ENCODE measurements around the gene METTL25B. TPM values are rescaled to one million over a fixed set of nuclear protein-coding genes. Genes with fewer than 3 reads are reported as not detected.

Gene METTL25B
- total and polyA plus RNA-seq, 2 donors (not counting 1 experiment from before 2014, with no cell fraction given) = 78.3 to 81.1 TPM

DNA sequence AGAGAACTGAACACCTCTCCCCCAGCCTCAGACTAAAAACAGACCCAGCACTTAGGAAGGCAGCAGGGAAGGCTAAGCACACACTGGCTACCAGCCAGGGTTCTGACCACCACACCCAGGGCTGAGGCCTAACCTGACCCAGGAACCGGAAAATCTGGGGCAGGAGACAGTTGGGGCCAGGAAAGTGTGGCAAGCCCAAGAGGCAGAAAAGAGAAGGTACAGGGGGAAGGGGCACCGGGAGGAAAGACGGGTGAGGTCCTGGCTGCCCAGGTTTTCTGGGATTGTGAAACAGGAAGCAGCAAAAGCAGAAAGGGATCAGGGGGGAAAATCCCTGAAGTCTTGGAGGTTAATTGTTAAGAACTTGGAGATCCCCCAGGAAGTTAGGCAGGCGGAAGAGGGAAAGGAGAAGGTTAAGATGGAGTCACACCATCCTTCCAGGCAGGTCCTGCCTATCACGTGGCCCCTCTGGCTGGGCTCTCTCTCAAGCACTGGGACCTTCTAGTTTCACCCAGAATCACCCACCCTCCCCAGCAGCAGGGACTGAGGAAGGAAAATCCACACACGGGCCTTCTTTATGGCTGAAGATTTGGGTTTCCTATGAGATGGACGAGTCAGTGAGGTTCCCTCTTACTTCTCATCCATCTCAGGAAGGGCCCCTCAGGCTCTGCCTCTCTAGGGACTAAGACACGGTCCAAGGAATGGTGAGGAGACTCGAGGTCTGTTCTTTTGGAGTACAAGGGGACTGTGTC is 20.6 kb downstream of the METTL25B start:
- H3K4me1 ChIP-seq (ENCODE audit: control insufficient read depth in 2 of 2, insufficient read depth in 2 of 2, low read length in 2 of 2) = peaks cover 53 to 62% of the 10 kb centered on the region in 2 donors
- H3K79me2 ChIP-seq (ENCODE audit: control insufficient read depth, insufficient read depth, low read length) = peaks cover 67% of the 10 kb centered on the region
- H3K9me3 ChIP-seq (ENCODE audit: control extremely low read depth in 1 of 3, control insufficient read depth in 2 of 3, insufficient read depth in 1 of 3, low read length in 2 of 3) = no peaks in the 10 kb centered on the region
- peak overlapping the region; percentile 78 for H3K4me2 ChIP-seq (replicated peaks; ENCODE audit: low read depth, low read length, poor library complexity, severe bottlenecking)
- H2AFZ ChIP-seq (ENCODE audit: insufficient read depth, low read depth, low read length, poor library complexity, severe bottlenecking) = peak overlapping the region; percentile 29
- peak overlapping the region; percentile 78 for H3K9ac ChIP-seq (ENCODE audit: low read length)
- H4K20me1 ChIP-seq (ENCODE audit: control insufficient read depth, insufficient read depth, low read length, poor library complexity, severe bottlenecking) = peaks cover 16% of the 10 kb centered on the region
- intact Hi-C loops (cut with micrococcal nuclease) = no loop called here
- ChIA-PET POLR2A (no interaction called here), CTCF (no interaction called here)
- no peaks in the 10 kb centered on the region for H3K9me3 Mint-ChIP-seq (ENCODE audit: insufficient read depth)
- DNase-seq (no peak), ATAC-seq (ENCODE audit: low read depth) (no peak)
- no peak overlapping the region for H3K4me3 ChIP-seq (ENCODE audit: control extremely low read depth in 1 of 5, extremely low read depth in 1 of 5, insufficient read depth in 1 of 5, low read depth in 2 of 5, low read length in 4 of 5)
- peaks cover 0 to 10% of the 10 kb centered on the region in 2 experiments for H3K36me3 ChIP-seq (replicated peaks in 1 of 2; ENCODE audit: control extremely low read depth in 1 of 2, control insufficient read depth in 1 of 2, extremely low read depth in 1 of 2, insufficient read depth in 2 of 2, low read length in 1 of 2)
- peak overlapping the region; percentile 58 to 81 for H3K27ac ChIP-seq (ENCODE audit: low read length in 2 of 2)
- 8% methylated on average over 5 of the region's 9 CpGs for WGBS (ENCODE audit: insufficient coverage)
- TF ChIP-seq EZH2 (IDR thresholded peaks at IDR 0.05; ENCODE audit: borderline replicate concordance, insufficient read depth, low read depth, low read length, poor library complexity, severe bottlenecking) = no peak
- H3K27me3 Mint-ChIP-seq = no peaks in the 10 kb centered on the region
- H3K4me3 Mint-ChIP-seq = peak overlapping the region; percentile 93
- H3K27ac Mint-ChIP-seq = peak overlapping the region; percentile 91
- no peaks in the 10 kb centered on the region for H3K27me3 ChIP-seq (replicated peaks in 1 of 4; ENCODE audit: control extremely low read depth in 1 of 4, control insufficient read depth in 3 of 4, insufficient read depth in 4 of 4, low read length in 3 of 4)
- peaks cover 67% of the 10 kb centered on the region for H3K4me1 Mint-ChIP-seq

DNA sequence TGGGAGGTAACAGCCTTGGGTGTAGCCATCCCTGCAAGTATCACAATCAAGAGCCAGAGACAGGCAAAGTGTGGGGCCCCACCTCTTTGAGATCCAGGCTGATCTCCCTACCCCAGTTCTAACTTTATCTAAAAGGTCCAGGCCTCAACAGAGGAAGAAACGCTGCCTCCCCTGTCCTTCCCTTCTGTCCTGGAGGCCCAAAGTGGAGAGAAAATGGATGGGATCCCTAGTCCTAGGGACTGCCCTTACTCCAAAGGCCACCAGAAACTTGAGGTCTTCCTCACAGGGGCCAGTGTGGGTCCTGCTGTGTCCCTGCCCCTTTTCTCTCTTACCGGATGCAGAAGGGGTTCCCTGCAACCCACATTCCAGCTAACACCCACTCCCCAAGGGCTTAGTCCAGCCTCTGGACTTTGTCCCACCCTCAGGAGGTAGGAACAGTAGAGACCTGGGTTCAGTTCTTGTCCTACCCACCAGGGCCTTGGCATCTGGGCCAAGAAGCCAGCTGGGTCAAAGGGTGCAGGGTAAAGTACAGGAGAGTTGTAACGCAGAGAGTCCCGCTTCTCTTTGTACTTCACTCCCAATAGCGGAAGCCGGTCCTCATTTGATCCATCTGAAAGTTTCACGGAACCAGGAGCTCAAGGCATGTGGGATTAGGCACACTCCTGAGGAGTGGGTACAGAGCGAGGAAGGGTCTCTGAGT is 21.3 kb downstream of the METTL25B start:
- no peaks in the 10 kb centered on the region for H3K27me3 ChIP-seq (replicated peaks in 1 of 4; ENCODE audit: control extremely low read depth in 1 of 4, control insufficient read depth in 3 of 4, insufficient read depth in 4 of 4, low read length in 3 of 4)
- POLR2A ChIA-PET = interaction anchor here (0.6 kb wide), 1 partner anchor 617 kb away, joined by 5 read pairs; no protein-coding TSS in a partner anchor
- TF ChIP-seq EZH2 (IDR thresholded peaks at IDR 0.05; ENCODE audit: borderline replicate concordance, insufficient read depth, low read depth, low read length, poor library complexity, severe bottlenecking) = no peak
- TF ChIP-seq, protein P1, sequence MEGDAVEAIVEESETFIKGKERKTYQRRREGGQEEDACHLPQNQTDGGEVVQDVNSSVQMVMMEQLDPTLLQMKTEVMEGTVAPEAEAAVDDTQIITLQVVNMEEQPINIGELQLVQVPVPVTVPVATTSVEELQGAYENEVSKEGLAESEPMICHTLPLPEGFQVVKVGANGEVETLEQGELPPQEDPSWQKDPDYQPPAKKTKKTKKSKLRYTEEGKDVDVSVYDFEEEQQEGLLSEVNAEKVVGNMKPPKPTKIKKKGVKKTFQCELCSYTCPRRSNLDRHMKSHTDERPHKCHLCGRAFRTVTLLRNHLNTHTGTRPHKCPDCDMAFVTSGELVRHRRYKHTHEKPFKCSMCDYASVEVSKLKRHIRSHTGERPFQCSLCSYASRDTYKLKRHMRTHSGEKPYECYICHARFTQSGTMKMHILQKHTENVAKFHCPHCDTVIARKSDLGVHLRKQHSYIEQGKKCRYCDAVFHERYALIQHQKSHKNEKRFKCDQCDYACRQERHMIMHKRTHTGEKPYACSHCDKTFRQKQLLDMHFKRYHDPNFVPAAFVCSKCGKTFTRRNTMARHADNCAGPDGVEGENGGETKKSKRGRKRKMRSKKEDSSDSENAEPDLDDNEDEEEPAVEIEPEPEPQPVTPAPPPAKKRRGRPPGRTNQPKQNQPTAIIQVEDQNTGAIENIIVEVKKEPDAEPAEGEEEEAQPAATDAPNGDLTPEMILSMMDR (IDR thresholded peaks at IDR 0.05) = no peak
- H3K4me3 ChIP-seq (ENCODE audit: control extremely low read depth in 1 of 5, extremely low read depth in 1 of 5, insufficient read depth in 1 of 5, low read depth in 2 of 5, low read length in 4 of 5) = peak overlapping the region in 4 of 5 experiments; percentile 72 to 95 (median 90)
- Mint-ChIP-seq H3K27me3 (no peaks in the 10 kb centered on the region), H3K27ac (peak overlapping the region; percentile 91), H3K4me3 (peak overlapping the region; percentile 93), H3K9me3 (ENCODE audit: insufficient read depth) (no peaks in the 10 kb centered on the region), H3K4me1 (peaks cover 69% of the 10 kb centered on the region)
- H2AFZ ChIP-seq (ENCODE audit: insufficient read depth, low read depth, low read length, poor library complexity, severe bottlenecking) = no peak overlapping the region
- CTCF ChIA-PET = interaction anchor here (3.2 kb wide), 1 partner anchor 23 kb away, joined by 24 read pairs; no protein-coding TSS in a partner anchor
- H3K9me3 ChIP-seq (ENCODE audit: control extremely low read depth in 1 of 3, control insufficient read depth in 2 of 3, insufficient read depth in 1 of 3, low read length in 2 of 3) = no peaks in the 10 kb centered on the region
- peaks cover 0 to 6% of the 10 kb centered on the region in 2 experiments for H3K36me3 ChIP-seq (replicated peaks in 1 of 2; ENCODE audit: control extremely low read depth in 1 of 2, control insufficient read depth in 1 of 2, extremely low read depth in 1 of 2, insufficient read depth in 2 of 2, low read length in 1 of 2)
- intact Hi-C loops (cut with micrococcal nuclease) = loop anchor here (5.0 kb wide), 1 partner anchor 412 kb away; the partner anchor contains the start of genes CCT3 and TSACC
- H4K20me1 ChIP-seq (ENCODE audit: control insufficient read depth, insufficient read depth, low read length, poor library complexity, severe bottlenecking) = peaks cover 16% of the 10 kb centered on the region
- no peak for ATAC-seq (ENCODE audit: low read depth)
- peak overlapping the region; percentile 78 for H3K9ac ChIP-seq (ENCODE audit: low read length)
- H3K4me2 ChIP-seq (replicated peaks; ENCODE audit: low read depth, low read length, poor library complexity, severe bottlenecking) = peak overlapping the region; percentile 78
- peaks cover 53 to 64% of the 10 kb centered on the region in 2 donors for H3K4me1 ChIP-seq (ENCODE audit: control insufficient read depth in 2 of 2, insufficient read depth in 2 of 2, low read length in 2 of 2)
- DNase-seq = no peak
- peak overlapping the region; percentile 58 to 81 for H3K27ac ChIP-seq (ENCODE audit: low read length in 2 of 2)
- WGBS (ENCODE audit: insufficient coverage) = 25% methylated on average over 3 of the region's 8 CpGs
- peaks cover 67% of the 10 kb centered on the region for H3K79me2 ChIP-seq (ENCODE audit: control insufficient read depth, insufficient read depth, low read length)

Data from B cell (primary cell).